ENCODE results near the gene ELN. TPM values are rescaled to one million over a fixed set of nuclear protein-coding genes. Genes with fewer than 3 reads are reported as not detected.

Gene ELN
- total and polyA plus RNA-seq, 2 experiments from 2014 or later: 539 to 698 TPM

DNA sequence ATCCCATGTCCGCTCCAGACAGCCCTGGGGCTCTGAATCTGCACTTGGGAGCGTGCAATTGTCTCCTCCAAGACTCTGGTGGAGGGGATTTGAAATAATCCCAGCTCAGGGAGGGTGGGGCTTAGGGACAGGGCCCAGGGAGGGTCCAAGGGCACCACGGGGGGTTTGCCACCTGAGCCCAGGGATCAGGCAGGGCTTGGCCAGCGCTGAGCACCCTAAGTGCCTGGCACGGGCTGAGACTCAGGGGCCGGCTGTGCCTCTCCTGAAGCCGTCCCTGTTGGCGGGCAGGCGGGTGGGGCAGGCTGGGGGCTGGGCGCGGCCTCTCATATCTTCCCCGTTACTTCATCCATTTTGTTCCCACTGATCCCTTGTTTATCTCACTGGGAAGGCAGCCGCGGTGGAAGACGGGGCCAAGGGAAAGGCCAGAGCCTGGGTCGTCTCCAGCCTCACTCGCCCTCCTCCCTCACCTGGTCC, 41.8 kb upstream of the ELN start:
- no peaks in the 10 kb centered on the region for H3K9me2 ChIP-seq (ENCODE audit: insufficient read depth)
- in situ Hi-C loops (cut with MboI): no loop called here
- peak; percentile 30 for DNase-seq
- H3K4me1 ChIP-seq (ENCODE audit: insufficient read depth): peaks cover 7% of the 10 kb centered on the region
- TF ChIP-seq EZH2phosphoT487 (IDR thresholded peaks at IDR 0.05; ENCODE audit: insufficient read depth, low read depth) (no peak), EZH2 (IDR thresholded peaks at IDR 0.05; ENCODE audit: insufficient read depth, poor library complexity, severe bottlenecking) (no peak)
- H3K4me3 ChIP-seq: no peak overlapping the region
- H3K4me2 ChIP-seq (ENCODE audit: unreplicated experiment): no peak overlapping the region
- WGBS, 2 experiments (ENCODE audit: low coverage in 1 of 2, low lambda C conversion rate in 2 of 2, missing lambda C conversion rate in 2 of 2): 27 to 29% methylated on average over 15 to 17 of the region's 17 CpGs
- no peaks in the 10 kb centered on the region for H4K20me1 ChIP-seq (ENCODE audit: insufficient read depth)
- H3K9me3 ChIP-seq (ENCODE audit: low read depth): no peaks in the 10 kb centered on the region
- no peaks in the 10 kb centered on the region for H3K79me2 ChIP-seq (ENCODE audit: insufficient read depth)
- H3K9ac ChIP-seq: peak overlapping the region; percentile 54
- H3K36me3 ChIP-seq (ENCODE audit: low read depth): no peaks in the 10 kb centered on the region
- no peak overlapping the region for H3K27ac ChIP-seq
- H2AFZ ChIP-seq: peak overlapping the region; percentile 77
- no peaks in the 10 kb centered on the region for H3K27me3 ChIP-seq (replicated peaks; ENCODE audit: insufficient read depth)
- H3F3A ChIP-seq (ENCODE audit: insufficient read depth): no peaks in the 10 kb centered on the region

DNA sequence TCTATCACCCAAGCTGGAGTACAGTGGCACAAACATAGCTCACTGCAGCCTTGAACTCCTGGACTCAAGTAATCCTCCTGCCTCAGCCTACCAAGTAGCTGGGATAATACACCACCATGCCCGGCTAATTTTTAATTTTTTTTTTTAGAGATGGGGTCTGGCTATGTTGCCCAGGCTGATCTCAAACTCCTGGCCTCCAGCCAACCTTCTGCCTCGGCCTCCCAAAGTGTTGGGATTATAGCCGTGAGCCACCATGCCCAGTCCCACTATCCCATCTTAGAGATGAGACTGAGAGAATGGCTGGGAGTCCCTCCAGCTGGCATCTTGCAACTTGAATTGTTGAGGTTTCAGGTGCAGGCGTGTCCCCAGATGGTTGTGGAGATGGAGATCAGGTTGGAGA, 40.7 kb upstream of the ELN start:
- H3K4me1 ChIP-seq (ENCODE audit: insufficient read depth): peaks cover 13% of the 10 kb centered on the region
- no peaks in the 10 kb centered on the region for H3K36me3 ChIP-seq (ENCODE audit: low read depth)
- in situ Hi-C loops (cut with MboI): no loop called here
- H3K9me2 ChIP-seq (ENCODE audit: insufficient read depth): no peaks in the 10 kb centered on the region
- 74 to 78% methylated on average over 4 of the region's 4 CpGs for WGBS, 2 experiments (ENCODE audit: low coverage in 1 of 2, low lambda C conversion rate in 2 of 2, missing lambda C conversion rate in 2 of 2)
- no peaks in the 10 kb centered on the region for H4K20me1 ChIP-seq (ENCODE audit: insufficient read depth)
- H3K4me3 ChIP-seq: no peak overlapping the region
- no peak overlapping the region for H3K27ac ChIP-seq
- H3K27me3 ChIP-seq (replicated peaks; ENCODE audit: insufficient read depth): no peaks in the 10 kb centered on the region
- DNase-seq: no peak
- no peaks in the 10 kb centered on the region for H3K9me3 ChIP-seq (ENCODE audit: low read depth)
- no peak overlapping the region for H3K9ac ChIP-seq
- H3F3A ChIP-seq (ENCODE audit: insufficient read depth): no peaks in the 10 kb centered on the region
- no peak for TF ChIP-seq EZH2phosphoT487 (IDR thresholded peaks at IDR 0.05; ENCODE audit: insufficient read depth, low read depth)
- no peak overlapping the region for H3K4me2 ChIP-seq (ENCODE audit: unreplicated experiment)
- H3K79me2 ChIP-seq (ENCODE audit: insufficient read depth): no peaks in the 10 kb centered on the region
- H2AFZ ChIP-seq: no peak overlapping the region

GRCh38 chr7:73988197-73988596, 39.8 kb upstream of the ELN start:
- TF ChIP-seq EZH2 (IDR thresholded peaks at IDR 0.05; ENCODE audit: insufficient read depth, poor library complexity, severe bottlenecking) (no peak), EZH2phosphoT487 (IDR thresholded peaks at IDR 0.05; ENCODE audit: insufficient read depth, low read depth) (no peak)
- Histone ChIP-seq H3F3A (ENCODE audit: insufficient read depth) (no peaks in the 10 kb centered on the region), H3K9me2 (ENCODE audit: insufficient read depth) (no peaks in the 10 kb centered on the region), H3K4me3 (no peak overlapping the region), H2AFZ (no peak overlapping the region), H3K36me3 (ENCODE audit: low read depth) (no peaks in the 10 kb centered on the region), H3K27me3 (replicated peaks; ENCODE audit: insufficient read depth) (no peaks in the 10 kb centered on the region), H3K4me1 (ENCODE audit: insufficient read depth) (peaks cover 18% of the 10 kb centered on the region), H3K9ac (no peak overlapping the region), H3K79me2 (ENCODE audit: insufficient read depth) (no peaks in the 10 kb centered on the region), H3K9me3 (ENCODE audit: low read depth) (no peaks in the 10 kb centered on the region), H4K20me1 (ENCODE audit: insufficient read depth) (no peaks in the 10 kb centered on the region), H3K27ac (no peak overlapping the region), H3K4me2 (ENCODE audit: unreplicated experiment) (no peak overlapping the region)
- peak; percentile 33 for DNase-seq
- WGBS, 2 experiments (ENCODE audit: low coverage in 1 of 2, low lambda C conversion rate in 2 of 2, missing lambda C conversion rate in 2 of 2): 34 to 43% methylated on average over 9 of the region's 9 CpGs
- in situ Hi-C loops (cut with MboI): no loop called here

- Histone ChIP-seq H3K27me3 (replicated peaks; ENCODE audit: insufficient read depth) (no peaks in the 10 kb centered on the region), H3K36me3 (ENCODE audit: low read depth) (no peaks in the 10 kb centered on the region), H3K4me2 (ENCODE audit: unreplicated experiment) (peak overlapping the region; percentile 9), H3K9me2 (ENCODE audit: insufficient read depth) (no peaks in the 10 kb centered on the region), H4K20me1 (ENCODE audit: insufficient read depth) (no peaks in the 10 kb centered on the region), H3F3A (ENCODE audit: insufficient read depth) (peaks cover 20% of the 10 kb centered on the region), H3K4me3 (no peak overlapping the region), H2AFZ (peak overlapping the region; percentile 54; the same call in 1 of the 2 replicates), H3K4me1 (ENCODE audit: insufficient read depth) (peaks cover 21% of the 10 kb centered on the region), H3K79me2 (ENCODE audit: insufficient read depth) (no peaks in the 10 kb centered on the region), H3K9ac (peak overlapping the region; percentile 62), H3K27ac (peak overlapping the region; percentile 92), H3K9me3 (ENCODE audit: low read depth) (no peaks in the 10 kb centered on the region)
- 68 to 69% methylated on average over 7 of the region's 7 CpGs for WGBS, 2 experiments (ENCODE audit: low coverage in 1 of 2, low lambda C conversion rate in 2 of 2, missing lambda C conversion rate in 2 of 2)
- in situ Hi-C loops (cut with MboI): no loop called here
- no peak for TF ChIP-seq EZH2phosphoT487 (IDR thresholded peaks at IDR 0.05; ENCODE audit: insufficient read depth, low read depth)
- TF ChIP-seq EZH2 (IDR thresholded peaks at IDR 0.05; ENCODE audit: insufficient read depth, poor library complexity, severe bottlenecking): no peak
- DNase-seq: peak; percentile 71
These were observed 36.4 kb upstream of the ELN start for GRCh38 chr7:73991522-73992100.
